ENCODE data around the gene KRTAP19-3.
"Not testable (repeated sequence)": the region's sequence is repeated elsewhere in the genome, so short reads cannot be mapped to it uniquely, and the experiment has no call there.

Gene KRTAP19-3

DNA sequence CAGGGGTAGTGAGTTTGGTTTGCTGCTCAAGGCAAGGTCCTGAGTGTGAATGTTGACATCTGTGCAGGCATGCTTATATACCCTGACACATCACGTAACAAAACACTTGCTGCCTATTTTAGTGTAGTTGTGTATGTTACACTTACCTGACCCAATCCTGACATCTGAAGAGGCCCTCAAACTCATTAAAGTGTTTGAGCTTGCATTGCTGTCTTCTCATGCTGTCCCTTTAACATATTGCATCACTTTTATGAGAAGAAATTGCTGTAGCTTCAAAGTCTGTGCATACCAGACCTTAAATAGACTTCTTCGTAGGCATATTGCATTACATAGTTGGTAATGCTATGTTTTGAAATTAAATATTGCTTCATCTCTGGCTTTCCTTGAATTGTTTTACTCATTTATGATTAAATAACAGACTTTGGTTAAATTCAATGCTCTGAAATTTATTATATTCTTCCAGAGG is at the start of gene KRTAP19-3:
Gene KRTAP19-3, minus strand, starts transcription at position 51 of the 466 bp plus-strand sequence. CDS start 56 bp downstream, outside the sequence.
- Histone ChIP-seq H3K36me3 (ENCODE audit: control insufficient read depth, insufficient read depth, low read length) (no peaks in the 10 kb centered on the region), H3K9me3 (ENCODE audit: control insufficient read depth, insufficient read depth, low read length) (no peaks in the 10 kb centered on the region), H3K4me3 (ENCODE audit: low read depth, low read length) (no peak within 1 kb of the TSS), H3K9ac (ENCODE audit: low read depth, low read length) (no peak within 1 kb of the TSS), H3K27me3 (ENCODE audit: control insufficient read depth, insufficient read depth, low read length) (no peaks in the 10 kb centered on the region), H3K4me1 (ENCODE audit: control insufficient read depth, insufficient read depth, low read length) (no peaks in the 10 kb centered on the region)

- H3K9me3 ChIP-seq (ENCODE audit: control insufficient read depth, insufficient read depth, low read length), result no peaks in the 10 kb centered on the region
- no peaks in the 10 kb centered on the region for H3K27me3 ChIP-seq (ENCODE audit: control insufficient read depth, insufficient read depth, low read length)
- H3K4me3 ChIP-seq (ENCODE audit: low read depth, low read length), result no peak overlapping the region
- no peaks in the 10 kb centered on the region for H3K4me1 ChIP-seq (ENCODE audit: control insufficient read depth, insufficient read depth, low read length)
- H3K36me3 ChIP-seq (ENCODE audit: control insufficient read depth, insufficient read depth, low read length), result no peaks in the 10 kb centered on the region
- no peak overlapping the region for H3K9ac ChIP-seq (ENCODE audit: low read depth, low read length)
Measured at GRCh38 chr21:30518876-30519275, 27.1 kb upstream of the KRTAP19-3 start.

DNA sequence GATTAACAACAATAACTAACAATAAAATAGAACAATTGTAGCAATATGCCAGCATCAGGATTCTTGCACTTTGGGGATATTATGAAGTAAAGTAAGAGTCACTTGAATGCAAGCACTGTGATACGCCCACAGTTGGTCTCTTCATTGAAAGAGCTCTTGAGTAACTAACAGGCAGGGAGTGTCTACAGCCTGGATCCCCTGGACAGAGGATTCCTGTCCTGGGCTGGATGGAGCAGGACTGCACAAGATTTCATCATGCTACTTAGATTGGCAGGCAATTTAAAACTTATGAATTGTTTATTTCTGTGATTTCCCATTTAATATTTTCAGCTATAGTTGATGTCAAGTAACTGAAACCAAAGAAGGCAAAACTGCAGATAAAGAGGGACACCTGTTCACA is 23.9 kb upstream of the KRTAP19-3 start:
- H3K27me3 ChIP-seq (ENCODE audit: control insufficient read depth, insufficient read depth, low read length), result no peaks in the 10 kb centered on the region
- no peaks in the 10 kb centered on the region for H3K9me3 ChIP-seq (ENCODE audit: control insufficient read depth, insufficient read depth, low read length)
- no peak overlapping the region for H3K4me3 ChIP-seq (ENCODE audit: low read depth, low read length)
- H3K4me1 ChIP-seq (ENCODE audit: control insufficient read depth, insufficient read depth, low read length), result no peaks in the 10 kb centered on the region
- no peak overlapping the region for H3K9ac ChIP-seq (ENCODE audit: low read depth, low read length)
- no peaks in the 10 kb centered on the region for H3K36me3 ChIP-seq (ENCODE audit: control insufficient read depth, insufficient read depth, low read length)

DNA sequence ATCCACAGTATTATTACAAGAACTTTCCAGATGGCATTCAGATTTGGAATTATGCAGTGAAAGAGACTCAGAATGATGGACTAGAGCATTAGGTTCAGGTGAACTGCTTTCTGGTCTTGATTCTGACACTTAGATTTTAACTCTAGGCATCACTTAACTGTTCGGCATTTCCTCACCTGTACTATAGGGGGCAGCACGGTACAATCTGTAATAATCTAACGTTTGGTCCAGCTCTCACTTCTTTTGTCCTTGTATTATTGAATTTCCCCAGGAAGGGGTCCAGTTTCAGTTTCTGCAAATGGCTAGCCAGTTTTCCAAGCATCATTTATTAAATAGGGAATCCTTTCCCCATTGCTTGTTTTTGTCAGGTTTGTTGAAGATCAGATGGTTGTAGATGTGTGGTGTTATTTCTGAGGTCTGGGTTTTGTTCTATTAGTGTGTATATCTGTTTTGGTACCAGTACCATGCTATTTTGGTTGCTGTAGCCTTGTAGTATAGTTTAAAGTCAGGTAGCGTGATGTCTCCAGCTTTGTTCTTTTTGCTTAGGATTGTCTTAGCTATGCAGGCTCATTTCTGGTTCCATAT is 13.9 kb upstream of the KRTAP19-3 start:
- not testable (repeated sequence) for H3K27me3 ChIP-seq (ENCODE audit: control insufficient read depth, insufficient read depth, low read length); H3K4me3 ChIP-seq (ENCODE audit: low read depth, low read length); H3K9ac ChIP-seq (ENCODE audit: low read depth, low read length); H3K9me3 ChIP-seq (ENCODE audit: control insufficient read depth, insufficient read depth, low read length); H3K4me1 ChIP-seq (ENCODE audit: control insufficient read depth, insufficient read depth, low read length); H3K36me3 ChIP-seq (ENCODE audit: control insufficient read depth, insufficient read depth, low read length)

DNA sequence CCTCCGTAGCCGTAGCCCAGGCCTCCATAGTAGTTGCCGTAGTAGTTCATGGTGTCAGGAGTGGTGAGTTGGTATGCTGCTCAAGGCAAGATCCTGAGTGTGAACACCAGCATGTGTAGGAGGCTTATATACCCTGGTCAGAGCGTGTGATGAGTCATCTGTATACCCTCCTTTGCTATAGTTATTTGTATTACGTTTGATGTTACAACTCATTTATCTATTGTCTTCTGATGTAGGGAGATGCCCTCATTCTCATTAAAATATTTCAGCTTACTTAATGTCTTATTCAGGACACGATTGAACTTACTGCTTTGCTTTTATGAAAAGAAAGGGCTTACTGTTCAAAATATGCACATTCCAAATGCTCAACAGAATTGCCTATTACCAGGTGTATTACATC is 10.2 kb upstream of the KRTAP19-3 start, which contains the start of gene KRTAP19-5:
Gene KRTAP19-5, minus strand, starts transcription at position 101 of the 400 bp plus-strand sequence. Its CDS starts 51 bp downstream, at position 50.
- H3K27me3 ChIP-seq (ENCODE audit: control insufficient read depth, insufficient read depth, low read length), result no peaks in the 10 kb centered on the region
- no peaks in the 10 kb centered on the region for H3K4me1 ChIP-seq (ENCODE audit: control insufficient read depth, insufficient read depth, low read length)
- no peak within 1 kb of the TSS for H3K4me3 ChIP-seq (ENCODE audit: low read depth, low read length)
- no peaks in the 10 kb centered on the region for H3K36me3 ChIP-seq (ENCODE audit: control insufficient read depth, insufficient read depth, low read length)
- H3K9ac ChIP-seq (ENCODE audit: low read depth, low read length), result no peak within 1 kb of the TSS
- no peaks in the 10 kb centered on the region for H3K9me3 ChIP-seq (ENCODE audit: control insufficient read depth, insufficient read depth, low read length)

GRCh38 chr21:30497065-30497464 is 5.3 kb upstream of the KRTAP19-3 start, which contains the start of gene KRTAP19-4:
KRTAP19-4 (minus strand) TSS chr21:30497165; CDS start chr21:30497110, 55 bp downstream.
- H3K4me3 ChIP-seq (ENCODE audit: low read depth, low read length), result no peak within 1 kb of the TSS
- H3K36me3 ChIP-seq (ENCODE audit: control insufficient read depth, insufficient read depth, low read length), result no peaks in the 10 kb centered on the region
- no peaks in the 10 kb centered on the region for H3K9me3 ChIP-seq (ENCODE audit: control insufficient read depth, insufficient read depth, low read length)

DNA sequence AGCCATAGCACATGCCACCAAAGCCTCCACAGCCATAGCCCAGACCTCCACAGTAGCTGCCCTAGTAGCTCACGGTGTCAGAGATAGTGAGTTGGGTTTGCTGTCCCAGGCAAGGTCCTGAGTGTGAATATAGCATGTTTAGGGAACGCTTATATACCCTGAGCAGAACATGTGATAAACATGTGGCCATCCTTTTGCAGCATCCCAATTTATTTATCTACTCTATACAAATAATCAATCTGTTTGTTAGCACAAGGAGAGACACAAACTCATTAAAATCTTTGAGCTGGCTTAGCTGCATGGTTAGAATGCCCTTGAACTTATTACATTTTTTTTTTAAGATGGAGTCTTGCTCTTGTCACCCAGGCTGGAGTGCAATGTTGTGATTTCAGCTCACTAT is 4.5 kb downstream of the KRTAP19-3 start, which contains the start of gene KRTAP19-2:
Gene KRTAP19-2, minus strand, starts transcription at position 101 of the 400 bp plus-strand sequence. Its CDS starts 88 bp downstream, at position 13.
- Histone ChIP-seq H3K9ac (ENCODE audit: low read depth, low read length) (no peak within 1 kb of the TSS), H3K4me1 (ENCODE audit: control insufficient read depth, insufficient read depth, low read length) (no peaks in the 10 kb centered on the region), H3K4me3 (ENCODE audit: low read depth, low read length) (no peak within 1 kb of the TSS), H3K9me3 (ENCODE audit: control insufficient read depth, insufficient read depth, low read length) (peaks cover 11% of the 10 kb centered on the region), H3K27me3 (ENCODE audit: control insufficient read depth, insufficient read depth, low read length) (no peaks in the 10 kb centered on the region), H3K36me3 (ENCODE audit: control insufficient read depth, insufficient read depth, low read length) (no peaks in the 10 kb centered on the region)

More at GRCh38 chr21:30497065-30497464, 5.3 kb upstream of the KRTAP19-3 start, which contains the start of gene KRTAP19-4:
- no peaks in the 10 kb centered on the region for H3K27me3 ChIP-seq (ENCODE audit: control insufficient read depth, insufficient read depth, low read length)
- H3K9ac ChIP-seq (ENCODE audit: low read depth, low read length), result no peak within 1 kb of the TSS
- no peaks in the 10 kb centered on the region for H3K4me1 ChIP-seq (ENCODE audit: control insufficient read depth, insufficient read depth, low read length)

DNA sequence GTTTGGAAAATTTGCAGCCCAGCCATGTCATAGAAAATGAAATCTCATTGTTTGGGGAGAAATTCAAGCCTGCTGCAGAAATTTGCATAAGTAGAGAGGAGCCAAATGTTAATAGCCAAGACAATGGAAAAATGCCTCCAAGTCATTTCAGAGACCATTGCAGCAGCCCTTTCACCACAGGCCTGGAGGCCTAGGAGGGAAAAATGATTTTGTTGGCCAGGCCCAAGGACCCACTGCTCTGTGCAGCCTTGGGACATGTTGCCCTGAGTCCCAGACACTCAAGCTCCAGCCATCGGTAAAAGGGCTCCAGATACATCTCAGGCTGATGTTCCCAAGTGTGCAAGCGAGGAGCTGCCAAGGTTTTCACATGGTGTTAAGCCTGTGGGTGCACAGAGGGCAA is 5.6 kb downstream of the KRTAP19-3 start:
- no peak overlapping the region for H3K9ac ChIP-seq (ENCODE audit: low read depth, low read length)
- H3K9me3 ChIP-seq (ENCODE audit: control insufficient read depth, insufficient read depth, low read length), result peaks cover 11% of the 10 kb centered on the region
- H3K27me3 ChIP-seq (ENCODE audit: control insufficient read depth, insufficient read depth, low read length), result no peaks in the 10 kb centered on the region
- H3K36me3 ChIP-seq (ENCODE audit: control insufficient read depth, insufficient read depth, low read length), result no peaks in the 10 kb centered on the region
- no peaks in the 10 kb centered on the region for H3K4me1 ChIP-seq (ENCODE audit: control insufficient read depth, insufficient read depth, low read length)
- no peak overlapping the region for H3K4me3 ChIP-seq (ENCODE audit: low read depth, low read length)

DNA sequence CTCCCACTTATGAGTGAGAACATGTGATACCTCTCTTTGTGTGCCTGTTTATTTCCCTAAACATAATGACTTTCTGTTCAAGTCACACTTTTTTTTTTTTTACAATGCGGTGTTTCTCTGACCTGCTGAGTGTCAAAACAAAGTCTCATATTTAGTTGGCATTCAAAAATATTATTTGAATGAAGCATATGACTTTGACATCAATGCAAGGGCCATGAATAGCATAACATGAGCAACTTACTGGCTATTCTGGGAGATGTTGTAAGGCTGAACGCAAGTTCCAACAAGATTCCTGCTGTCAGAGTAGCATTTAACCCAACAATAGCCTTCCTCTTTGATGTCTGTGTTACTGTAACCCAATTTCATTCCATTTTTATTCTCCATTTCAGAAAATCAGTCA is 9.7 kb downstream of the KRTAP19-3 start:
- Histone ChIP-seq H3K27me3 (ENCODE audit: control insufficient read depth, insufficient read depth, low read length) (no peaks in the 10 kb centered on the region), H3K4me1 (ENCODE audit: control insufficient read depth, insufficient read depth, low read length) (no peaks in the 10 kb centered on the region), H3K4me3 (ENCODE audit: low read depth, low read length) (no peak overlapping the region), H3K9ac (ENCODE audit: low read depth, low read length) (no peak overlapping the region), H3K36me3 (ENCODE audit: control insufficient read depth, insufficient read depth, low read length) (no peaks in the 10 kb centered on the region), H3K9me3 (ENCODE audit: control insufficient read depth, insufficient read depth, low read length) (peaks cover 11% of the 10 kb centered on the region)

- H3K9ac ChIP-seq (ENCODE audit: low read depth, low read length), result no peak within 1 kb of the TSS
- H3K27me3 ChIP-seq (ENCODE audit: control insufficient read depth, insufficient read depth, low read length), result no peaks in the 10 kb centered on the region
- H3K36me3 ChIP-seq (ENCODE audit: control insufficient read depth, insufficient read depth, low read length), result no peaks in the 10 kb centered on the region
- no peaks in the 10 kb centered on the region for H3K4me1 ChIP-seq (ENCODE audit: control insufficient read depth, insufficient read depth, low read length)
- no peaks in the 10 kb centered on the region for H3K9me3 ChIP-seq (ENCODE audit: control insufficient read depth, insufficient read depth, low read length)
- H3K4me3 ChIP-seq (ENCODE audit: low read depth, low read length), result no peak within 1 kb of the TSS
Measured at GRCh38 chr21:30480145-30480544, 11.7 kb downstream of the KRTAP19-3 start, which contains the start of gene KRTAP19-1. KRTAP19-1 (minus strand) TSS chr21:30480367; CDS start chr21:30480317, 50 bp downstream.

GRCh38 chr21:30479259-30479658 is 12.6 kb downstream of the KRTAP19-3 start:
- no peaks in the 10 kb centered on the region for H3K9me3 ChIP-seq (ENCODE audit: control insufficient read depth, insufficient read depth, low read length)
- no peak overlapping the region for H3K9ac ChIP-seq (ENCODE audit: low read depth, low read length)
- no peaks in the 10 kb centered on the region for H3K27me3 ChIP-seq (ENCODE audit: control insufficient read depth, insufficient read depth, low read length)

DNA sequence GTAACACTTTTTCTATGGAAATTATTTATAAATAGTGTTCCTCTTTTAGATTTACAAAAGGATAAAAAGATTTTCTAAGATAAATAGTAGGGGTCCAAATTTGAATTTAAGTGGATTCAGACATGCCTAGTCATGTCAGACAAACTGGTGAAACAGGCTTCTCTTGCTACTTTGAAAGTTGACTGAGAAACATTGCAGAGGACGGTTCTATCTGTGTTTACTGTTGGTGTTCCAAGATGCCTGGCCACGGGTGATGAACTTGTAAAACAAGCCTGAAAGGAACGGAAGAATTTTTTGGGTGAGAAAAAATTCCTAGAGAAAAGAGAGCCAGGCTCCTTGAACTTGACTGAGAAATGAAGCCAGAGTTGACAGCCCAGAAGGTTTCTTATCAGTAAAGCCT is 13.8 kb downstream of the KRTAP19-3 start:
- H3K9me3 ChIP-seq (ENCODE audit: control insufficient read depth, insufficient read depth, low read length), result no peaks in the 10 kb centered on the region
- H3K9ac ChIP-seq (ENCODE audit: low read depth, low read length), result no peak overlapping the region
- H3K27me3 ChIP-seq (ENCODE audit: control insufficient read depth, insufficient read depth, low read length), result no peaks in the 10 kb centered on the region
- no peaks in the 10 kb centered on the region for H3K36me3 ChIP-seq (ENCODE audit: control insufficient read depth, insufficient read depth, low read length)
- H3K4me1 ChIP-seq (ENCODE audit: control insufficient read depth, insufficient read depth, low read length), result no peaks in the 10 kb centered on the region
- H3K4me3 ChIP-seq (ENCODE audit: low read depth, low read length), result no peak overlapping the region

More at GRCh38 chr21:30479259-30479658, 12.6 kb downstream of the KRTAP19-3 start:
- Histone ChIP-seq H3K4me1 (ENCODE audit: control insufficient read depth, insufficient read depth, low read length) (no peaks in the 10 kb centered on the region), H3K4me3 (ENCODE audit: low read depth, low read length) (no peak overlapping the region), H3K36me3 (ENCODE audit: control insufficient read depth, insufficient read depth, low read length) (no peaks in the 10 kb centered on the region)

All from iPS-15b (cell line).